ENCODE data around the gene LETM1. TPM values are rescaled to one million over a fixed set of nuclear protein-coding genes. Genes with fewer than 3 reads are reported as not detected.

LETM1 gene
- total RNA-seq, 6 donors from 2014 or later = 31.4 to 98.5 (median 47.8) TPM

GRCh38 chr4:1783015-1783414, 72.9 kb downstream of the LETM1 start:
- 66 to 80% methylated on average over 1 to 7 of the region's 10 CpGs for WGBS, 2 donors
- DNase-seq (no peak), ATAC-seq (ENCODE audit: low FRiP score in 2 of 2) (no peak)
- Histone ChIP-seq H3K4me1 (peaks cover 3 to 20% (median 10%) of the 10 kb centered on the region in 4 donors), H3K27ac (no peak overlapping the region), H3K9me3 (no peaks in the 10 kb centered on the region), H3K4me3 (no peak overlapping the region), H3K36me3 (no peaks in the 10 kb centered on the region), H3K27me3 (no peaks in the 10 kb centered on the region)
- no peak for TF ChIP-seq POLR2A (IDR thresholded peaks at IDR 0.05)
- no peak for TF ChIP-seq EP300 (IDR thresholded peaks at IDR 0.05)
- TF ChIP-seq CTCF (IDR thresholded peaks at IDR 0.05) = no peak
- TF ChIP-seq POLR2AphosphoS5 (IDR thresholded peaks at IDR 0.05) = no peak

- peaks cover 0 to 18% (median 7%) of the 10 kb centered on the region in 4 donors for H3K4me1 ChIP-seq
- H3K27ac ChIP-seq = no peak overlapping the region
- DNase-seq (no peak), ATAC-seq (ENCODE audit: low FRiP score in 2 of 2) (no peak)
- no peak overlapping the region for H3K4me3 ChIP-seq
- 78 to 83% methylated on average over 14 of the region's 14 CpGs for WGBS, 2 donors
- no peaks in the 10 kb centered on the region for H3K27me3 ChIP-seq
- H3K36me3 ChIP-seq = no peaks in the 10 kb centered on the region
- no peaks in the 10 kb centered on the region for H3K9me3 ChIP-seq
- TF ChIP-seq EP300 (IDR thresholded peaks at IDR 0.05) (no peak), POLR2A (IDR thresholded peaks at IDR 0.05) (no peak), CTCF (IDR thresholded peaks at IDR 0.05) (no peak), POLR2AphosphoS5 (IDR thresholded peaks at IDR 0.05) (no peak)
Measured at GRCh38 chr4:1780435-1780834, 75.5 kb downstream of the LETM1 start.

- Histone ChIP-seq H3K27ac (no peak overlapping the region), H3K4me1 (peaks cover 0 to 11% (median 5%) of the 10 kb centered on the region in 4 donors), H3K36me3 (no peaks in the 10 kb centered on the region), H3K9me3 (no peaks in the 10 kb centered on the region), H3K4me3 (no peak overlapping the region), H3K27me3 (no peaks in the 10 kb centered on the region)
- 86 to 100% methylated on average over 3 to 8 of the region's 18 CpGs for WGBS, 2 donors
- ATAC-seq (ENCODE audit: low FRiP score in 2 of 2) (no peak), DNase-seq (no peak)
- no peak for TF ChIP-seq POLR2A (IDR thresholded peaks at IDR 0.05)
Measured at GRCh38 chr4:1779588-1780382, 76.2 kb downstream of the LETM1 start.

- Histone ChIP-seq H3K36me3 (no peaks in the 10 kb centered on the region), H3K27me3 (no peaks in the 10 kb centered on the region), H3K4me1 (peaks cover 0 to 10% (median 5%) of the 10 kb centered on the region in 4 donors), H3K27ac (no peak overlapping the region), H3K4me3 (no peak overlapping the region), H3K9me3 (no peaks in the 10 kb centered on the region)
- TF ChIP-seq EP300 (IDR thresholded peaks at IDR 0.05) (no peak), POLR2A (IDR thresholded peaks at IDR 0.05) (no peak), CTCF (IDR thresholded peaks at IDR 0.05) (no peak), POLR2AphosphoS5 (IDR thresholded peaks at IDR 0.05) (no peak)
- DNase-seq (no peak), ATAC-seq (ENCODE audit: low FRiP score in 2 of 2) (peak in 1 of 2 donors; percentile 1)
- 91 to 92% methylated on average over 9 to 18 of the region's 18 CpGs for WGBS, 2 donors
Measured at GRCh38 chr4:1778642-1779392, 77.1 kb downstream of the LETM1 start.

- peak in 1 of 2 donors; percentile 7 for ATAC-seq (ENCODE audit: low FRiP score in 2 of 2)
- TF ChIP-seq POLR2A (IDR thresholded peaks at IDR 0.05) (no peak), CTCF (IDR thresholded peaks at IDR 0.05) (peak in 1 of 6 experiments; percentile 17)
- Histone ChIP-seq H3K4me1 (peaks cover 0 to 10% (median 5%) of the 10 kb centered on the region in 4 donors), H3K27me3 (no peaks in the 10 kb centered on the region), H3K4me3 (no peak overlapping the region), H3K9me3 (no peaks in the 10 kb centered on the region), H3K27ac (no peak overlapping the region), H3K36me3 (no peaks in the 10 kb centered on the region)
- WGBS, 2 donors = 68 to 85% methylated on average over 5 to 12 of the region's 27 CpGs
- DNase-seq = no peak
Measured at GRCh38 chr4:1777822-1778641, 77.9 kb downstream of the LETM1 start.

Measured in upper lobe of left lung (tissue), 6 donors.